ENCODE results near the gene SIRPA. TPM values are rescaled to one million over a fixed set of nuclear protein-coding genes. Genes with fewer than 3 reads are reported as not detected.

SIRPA gene
- total RNA-seq, 1 donor from 2014 or later, result 6.8 TPM

DNA sequence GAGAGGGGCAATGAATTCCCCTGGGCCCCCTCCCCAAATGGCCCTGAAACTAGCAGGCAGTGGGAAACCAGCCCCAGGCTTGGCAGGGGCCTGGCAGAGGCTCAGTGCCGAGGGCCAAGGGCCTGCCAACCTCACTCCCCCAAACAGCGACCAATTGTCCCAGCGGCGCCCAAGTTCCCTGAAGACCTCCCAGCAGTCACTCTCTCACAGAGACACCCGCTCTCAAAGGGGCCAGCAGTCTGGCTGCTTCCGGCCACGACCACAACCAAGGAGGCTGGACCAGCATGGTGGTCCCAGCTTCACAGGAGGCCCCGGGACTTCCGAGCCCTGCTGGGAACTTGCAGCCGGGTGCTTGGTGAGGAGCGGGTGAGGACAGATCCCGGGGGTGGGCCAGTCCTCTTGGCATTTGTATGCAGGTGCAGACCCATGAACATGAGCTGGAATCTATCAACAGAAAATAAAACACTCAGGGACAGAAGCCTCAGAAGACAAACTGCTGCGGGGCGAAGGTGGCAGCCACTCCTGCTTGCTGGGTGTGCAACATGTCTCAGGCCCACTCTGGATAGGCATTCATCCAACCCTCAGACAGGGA is 17.5 kb upstream of the SIRPA start:
- Mint-ChIP-seq H3K36me3 (no peaks in the 10 kb centered on the region), H3K4me3 (no peak overlapping the region), H3K27ac (no peak overlapping the region), H3K4me1 (no peaks in the 10 kb centered on the region), H3K9me3 (peaks cover 2% of the 10 kb centered on the region), H3K27me3 (ENCODE audit: low read depth) (peaks cover 8% of the 10 kb centered on the region)
- DNase-seq (ENCODE audit: low spot score in 2 of 2, unreplicated experiment in 2 of 2), result no peak
- TF ChIP-seq CTCF (IDR thresholded peaks at IDR 0.05; ENCODE audit: unreplicated experiment), result no peak

- H3K27ac Mint-ChIP-seq, result no peak overlapping the region
- no peak for TF ChIP-seq CTCF (IDR thresholded peaks at IDR 0.05; ENCODE audit: unreplicated experiment)
- H3K4me3 Mint-ChIP-seq, result no peak overlapping the region
- no peak for DNase-seq (ENCODE audit: low spot score in 2 of 2, unreplicated experiment in 2 of 2)
- peaks cover 11% of the 10 kb centered on the region for H3K27me3 Mint-ChIP-seq (ENCODE audit: low read depth)
- H3K4me1 Mint-ChIP-seq, result no peaks in the 10 kb centered on the region
- no peaks in the 10 kb centered on the region for H3K36me3 Mint-ChIP-seq
- H3K9me3 Mint-ChIP-seq, result no peaks in the 10 kb centered on the region
These were observed 15.8 kb upstream of the SIRPA start for GRCh38 chr20:1879369-1879768.

DNA sequence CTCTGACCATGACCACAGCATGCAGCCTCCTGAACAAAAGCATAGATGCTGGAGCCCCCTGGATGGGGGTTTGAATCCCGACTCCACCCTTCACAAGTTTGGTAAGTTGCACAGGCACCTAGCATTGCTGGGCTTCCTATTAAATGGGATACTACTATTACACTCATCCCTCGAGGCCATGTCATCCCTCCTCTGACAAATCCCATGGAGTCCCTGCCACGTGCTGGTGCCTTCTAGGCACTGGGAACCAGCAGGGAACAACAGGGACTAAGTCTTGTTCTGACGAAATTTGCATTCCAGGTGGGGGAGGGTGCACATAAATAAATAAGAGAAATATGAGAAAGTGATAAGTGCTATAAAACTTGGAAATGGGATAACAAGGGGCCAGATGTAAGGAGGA is 15.3 kb upstream of the SIRPA start:
- Mint-ChIP-seq H3K4me3 (no peak overlapping the region), H3K4me1 (no peaks in the 10 kb centered on the region)

GRCh38 chr20:1880529-1881239 is 14.5 kb upstream of the SIRPA start:
- no peak overlapping the region for H3K27ac Mint-ChIP-seq

More for the DNA sequence above, 15.3 kb upstream of the SIRPA start:
- Mint-ChIP-seq H3K9me3 (no peaks in the 10 kb centered on the region), H3K36me3 (no peaks in the 10 kb centered on the region), H3K27ac (no peak overlapping the region), H3K27me3 (ENCODE audit: low read depth) (peaks cover 11% of the 10 kb centered on the region)
- DNase-seq (ENCODE audit: low spot score in 2 of 2, unreplicated experiment in 2 of 2), result no peak
- no peak for TF ChIP-seq CTCF (IDR thresholded peaks at IDR 0.05; ENCODE audit: unreplicated experiment)

GRCh38 chr20:1881240-1881835 is 13.9 kb upstream of the SIRPA start:
- no peak for DNase-seq (ENCODE audit: low spot score in 2 of 2, unreplicated experiment in 2 of 2)
- Mint-ChIP-seq H3K4me1 (no peaks in the 10 kb centered on the region), H3K36me3 (no peaks in the 10 kb centered on the region), H3K27ac (no peak overlapping the region), H3K27me3 (ENCODE audit: low read depth) (peaks cover 11% of the 10 kb centered on the region), H3K9me3 (no peaks in the 10 kb centered on the region), H3K4me3 (no peak overlapping the region)
- no peak for TF ChIP-seq CTCF (IDR thresholded peaks at IDR 0.05; ENCODE audit: unreplicated experiment)

More at GRCh38 chr20:1880529-1881239, 14.5 kb upstream of the SIRPA start:
- H3K27me3 Mint-ChIP-seq (ENCODE audit: low read depth), result peaks cover 11% of the 10 kb centered on the region
- no peak overlapping the region for H3K4me3 Mint-ChIP-seq
- no peak for TF ChIP-seq CTCF (IDR thresholded peaks at IDR 0.05; ENCODE audit: unreplicated experiment)
- no peaks in the 10 kb centered on the region for H3K4me1 Mint-ChIP-seq
- DNase-seq (ENCODE audit: low spot score in 2 of 2, unreplicated experiment in 2 of 2), result no peak
- no peaks in the 10 kb centered on the region for H3K36me3 Mint-ChIP-seq
- H3K9me3 Mint-ChIP-seq, result no peaks in the 10 kb centered on the region
